Endothelial cell of umbilical vein (primary cell): Measurements from ENCODE around the gene CLNK. TPM values are rescaled to one million over a fixed set of nuclear protein-coding genes. Genes with fewer than 3 reads are reported as not detected.
"Not testable (repeated sequence)": the region's sequence is repeated elsewhere in the genome, so short reads cannot be mapped to it uniquely, and the experiment has no call there.

ENCODE experiments used
- BruUV-seq: library from RNA; stranded (reverse); fragments of 400-500 nt; replicated peaks from 2 replicates; lab custom pipeline; 2021; lab: Mats Ljungman, UMichigan
- CTCF ChIA-PET: fragments of 300-600, 350-600 bp; sonication (Branson Sonifier 250); formaldehyde crosslinking; loops from one replicate; lab custom pipeline; 2021; ENCODE audit warnings: antibody characterized with exemption, inconsistent platforms; lab: Charles Lee
- POLR2A ChIA-PET: fragments of 300-600, 350-600 bp; sonication (Branson Sonifier 250); formaldehyde crosslinking; loops from one replicate; lab custom pipeline; 2021; ENCODE audit warnings: antibody characterized with exemption, inconsistent platforms; lab: Charles Lee
- DNase-seq: peaks from one replicate; pipeline ENCODE4 v3.0.0-alpha.2; 2011; ENCODE audit warnings: low read depth, low spot score
- FAIRE-seq: peaks from 2 replicates; lab custom pipeline; 2011; peaks lifted over from hg19 to GRCh38; lab: Jason Lieb, UNC
- H2AFZ ChIP-seq: 2 replicates; pipeline ENCODE4 v1.6.0; 2012; ENCODE audit warnings: low read depth, low read length, control low read depth, inconsistent platforms
- H3K27ac ChIP-seq: 2 replicates; pipeline ENCODE4 v1.5.1; 2011; ENCODE audit warnings: low read depth, mild to moderate bottlenecking, control low read depth, low read length, moderate library complexity; ENCODE audit not compliant: insufficient read depth
- H3K27me3 ChIP-seq, 2 experiments: 2 replicates each; pipeline versions ENCODE4 v1.6.0 to v1.6.1; 2011; ENCODE audit warnings: low read length in 2 of 2, mixed read lengths in 1 of 2; ENCODE audit not compliant: control insufficient read depth in 2 of 2, insufficient read depth in 2 of 2
- H3K36me3 ChIP-seq, 2 experiments: 2 replicates in 1 of 2; 3 replicates in 1 of 2; pipeline ENCODE4 v1.5.1; 2011; ENCODE audit warnings: low read length in 2 of 2, mild to moderate bottlenecking in 1 of 2, moderate library complexity in 1 of 2; ENCODE audit not compliant: control insufficient read depth in 2 of 2, insufficient read depth in 2 of 2; ENCODE audit errors: extremely low read depth in 1 of 2
- H3K4me1 ChIP-seq: 3 replicates; pipeline ENCODE4 v1.5.1; 2011; ENCODE audit warnings: mild to moderate bottlenecking, low read length; ENCODE audit not compliant: control insufficient read depth, insufficient read depth; ENCODE audit errors: extremely low read depth
- H3K4me2 ChIP-seq: 2 replicates; pipeline ENCODE4 v1.6.1; 2011; ENCODE audit warnings: low read length, control low read depth, mixed read lengths; ENCODE audit not compliant: insufficient read depth
- H3K4me3 ChIP-seq, 3 experiments: fragments of 200-600 bp in 1 of 3; sonication (generic), shearing (Covaris generic) in 1 of 3; replicated peaks in 1 of 3; 2 replicates each; pipeline ENCODE4 v1.5.1; 2011 to 2016; ENCODE audit warnings: control low read depth in 3 of 3, low read length in 3 of 3, mild to moderate bottlenecking in 2 of 3, inconsistent platforms in 1 of 3, low read depth in 1 of 3, moderate library complexity in 1 of 3; ENCODE audit not compliant: insufficient read depth in 1 of 3
- H3K79me2 ChIP-seq: 2 replicates; pipeline ENCODE4 v1.6.0; 2012; ENCODE audit warnings: low read length, inconsistent platforms; ENCODE audit not compliant: control insufficient read depth, insufficient read depth
- H3K9ac ChIP-seq: replicated peaks from 2 replicates; pipeline ENCODE3; 2011; ENCODE audit warnings: low read length, control low read depth; ENCODE audit not compliant: insufficient read depth; ENCODE audit errors: extremely low read depth
- H3K9me1 ChIP-seq: replicated peaks from 3 replicates; pipeline ENCODE4 v1.6.0; 2011; ENCODE audit warnings: mild to moderate bottlenecking, low read length; ENCODE audit not compliant: control insufficient read depth, insufficient read depth; ENCODE audit errors: extremely low read depth
- H3K9me3 ChIP-seq: replicated peaks from 2 replicates; pipeline ENCODE4 v1.5.1; 2012; ENCODE audit warnings: low read length, inconsistent platforms; ENCODE audit not compliant: control insufficient read depth, insufficient read depth
- H4K20me1 ChIP-seq: replicated peaks from 2 replicates; pipeline ENCODE3; 2011; ENCODE audit warnings: mild to moderate bottlenecking, low read length; ENCODE audit not compliant: control insufficient read depth, insufficient read depth; ENCODE audit errors: extremely low read depth
- EZH2 ChIP-seq: IDR thresholded peaks from 2 replicates; pipeline ENCODE4 v1.6.1; 2012; ENCODE audit warnings: borderline replicate concordance, low read depth, mild to moderate bottlenecking, moderate library complexity, low read length, inconsistent platforms; ENCODE audit not compliant: severe bottlenecking
- FOS ChIP-seq: IDR thresholded peaks from 2 replicates; pipeline ENCODE4 v1.6.1; 2011; ENCODE audit warnings: mild to moderate bottlenecking, low read length, moderate library complexity, borderline replicate concordance; ENCODE audit not compliant: insufficient read depth
- JUN ChIP-seq: IDR thresholded peaks from 2 replicates; pipeline ENCODE4 v1.6.1; 2011; ENCODE audit warnings: borderline replicate concordance, low read depth; ENCODE audit not compliant: insufficient read length, insufficient read depth
- MYC ChIP-seq: IDR thresholded peaks from one replicate; pipeline ENCODE4 v1.6.1; 2011; ENCODE audit warnings: mild to moderate bottlenecking, low read depth, low read length
- POLR2AphosphoS5 ChIP-seq: IDR thresholded peaks from 2 replicates; pipeline ENCODE4 v1.6.1; 2012; ENCODE audit warnings: low read depth, mild to moderate bottlenecking, control low read depth, low read length, moderate library complexity; ENCODE audit not compliant: insufficient read depth
- dilution Hi-C: fragments of 300-500 bp; cut with MboI; formaldehyde crosslinking; loops from one replicate; pipeline ENCODE4 v1.15.0; 2019; ENCODE audit warnings: low sequenced_read_pairs; ENCODE audit not compliant: extremely low pct_ligation_motif_present
- intact Hi-C: fragments of 100-400 bp; cut with micrococcal nuclease; formaldehyde crosslinking; loops from one replicate; pipeline ENCODE4 v1.10.0; 2022
- polyA plus RNA-seq, 4 experiments: library from polyadenylated mRNA; depleted of rRNA in 3 of 4; stranded (reverse) in 3 of 4; unstranded in 1 of 4; fragments of >200 nt; gene quantifications; 2 replicates each; pipeline versions ENCODE4 v1.2.1 to v1.2.3, GENCODE V29; 2011 to 2012; ENCODE audit warnings: missing spikeins in 1 of 4
- total RNA-seq: library from RNA; stranded (reverse); gene quantifications from 2 replicates; pipeline ENCODE4 v1.2.3, GENCODE V29; 2021
- TF ChIP-seq, protein P1 (sequence below), 2 donors: IDR thresholded peaks; 1 replicate in 1 of 2; 2 replicates in 1 of 2; pipeline ENCODE4 v1.5.1; 2011; ENCODE audit warnings: low read length in 2 of 2, mild to moderate bottlenecking in 2 of 2, moderate library complexity in 2 of 2, control low read depth in 1 of 2, inconsistent platforms in 1 of 2, low read depth in 1 of 2; ENCODE audit not compliant: insufficient read depth in 1 of 2; ENCODE audit errors: extremely low read depth in 1 of 2

CLNK gene
- total and polyA plus RNA-seq, 2 donors (not counting 3 experiments of a cell fraction or from before 2014, with no cell fraction given): not detected

GRCh38 chr4:10576236-10576635, 108.3 kb downstream of the CLNK start:
- H3K4me1 ChIP-seq: no peaks in the 10 kb centered on the region
- ChIA-PET CTCF (interaction anchor here (2.7 kb wide), 1 partner anchor 848 kb away, joined by 9 read pairs; no protein-coding TSS in a partner anchor), POLR2A (no interaction called here)
- H3K27ac ChIP-seq: no peak overlapping the region
- peaks cover 3 to 10% of the 10 kb centered on the region in 2 experiments for H3K27me3 ChIP-seq
- no TSS peak for BruUV-seq
- H3K4me2 ChIP-seq: no peak overlapping the region
- DNase-seq: no peak
- no peak overlapping the region for H3K4me3 ChIP-seq
- no peak for FAIRE-seq
- H3K9ac ChIP-seq: no peak overlapping the region
- no peaks in the 10 kb centered on the region for H3K9me3 ChIP-seq
- TF ChIP-seq EZH2 (no peak), JUN (no peak)
- no peak overlapping the region for H2AFZ ChIP-seq
- dilution Hi-C loops (no loop called here), intact Hi-C loops (no loop called here)
- H4K20me1 ChIP-seq: no peaks in the 10 kb centered on the region
- no peaks in the 10 kb centered on the region for H3K79me2 ChIP-seq
- H3K36me3 ChIP-seq: no peaks in the 10 kb centered on the region
- H3K9me1 ChIP-seq: no peaks in the 10 kb centered on the region

DNA sequence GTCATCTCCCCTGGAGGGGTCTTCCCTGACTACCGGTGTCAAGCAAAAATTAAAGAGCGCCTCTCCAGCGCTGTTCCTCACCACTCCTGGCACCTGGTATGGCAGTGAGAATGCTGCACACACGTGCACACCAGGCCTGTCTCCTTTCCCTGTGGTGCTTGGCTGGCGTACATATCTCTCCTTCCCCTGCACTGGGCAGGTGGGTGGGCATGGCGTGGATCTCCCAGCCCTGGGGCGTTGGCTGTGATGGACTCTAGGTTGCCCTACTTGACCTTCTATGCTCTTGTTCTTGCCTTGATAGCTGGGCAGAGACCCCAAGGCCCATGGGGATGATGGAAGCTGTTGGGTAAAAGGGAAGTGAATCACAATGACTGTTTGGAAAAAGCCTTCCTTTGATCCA, 109.2 kb downstream of the CLNK start:
- no peak overlapping the region for H3K9ac ChIP-seq
- no peaks in the 10 kb centered on the region for H3K9me3 ChIP-seq
- BruUV-seq: no TSS peak
- ChIA-PET POLR2A (no interaction called here), CTCF (interaction anchor here (2.7 kb wide), 1 partner anchor 849 kb away, joined by 9 read pairs; no protein-coding TSS in a partner anchor)
- H4K20me1 ChIP-seq: no peaks in the 10 kb centered on the region
- no peaks in the 10 kb centered on the region for H3K36me3 ChIP-seq
- H3K27me3 ChIP-seq: peaks cover 3 to 10% of the 10 kb centered on the region in 2 experiments
- no peak for DNase-seq
- no peaks in the 10 kb centered on the region for H3K4me1 ChIP-seq
- FAIRE-seq: no peak
- H2AFZ ChIP-seq: no peak overlapping the region
- intact Hi-C loops: no loop called here
- H3K79me2 ChIP-seq: no peaks in the 10 kb centered on the region
- dilution Hi-C loops: no loop called here
- no peak overlapping the region for H3K4me2 ChIP-seq
- H3K9me1 ChIP-seq: no peaks in the 10 kb centered on the region
- no peak for TF ChIP-seq JUN
- TF ChIP-seq MYC: no peak
- TF ChIP-seq POLR2AphosphoS5: no peak
- TF ChIP-seq, protein P1, sequence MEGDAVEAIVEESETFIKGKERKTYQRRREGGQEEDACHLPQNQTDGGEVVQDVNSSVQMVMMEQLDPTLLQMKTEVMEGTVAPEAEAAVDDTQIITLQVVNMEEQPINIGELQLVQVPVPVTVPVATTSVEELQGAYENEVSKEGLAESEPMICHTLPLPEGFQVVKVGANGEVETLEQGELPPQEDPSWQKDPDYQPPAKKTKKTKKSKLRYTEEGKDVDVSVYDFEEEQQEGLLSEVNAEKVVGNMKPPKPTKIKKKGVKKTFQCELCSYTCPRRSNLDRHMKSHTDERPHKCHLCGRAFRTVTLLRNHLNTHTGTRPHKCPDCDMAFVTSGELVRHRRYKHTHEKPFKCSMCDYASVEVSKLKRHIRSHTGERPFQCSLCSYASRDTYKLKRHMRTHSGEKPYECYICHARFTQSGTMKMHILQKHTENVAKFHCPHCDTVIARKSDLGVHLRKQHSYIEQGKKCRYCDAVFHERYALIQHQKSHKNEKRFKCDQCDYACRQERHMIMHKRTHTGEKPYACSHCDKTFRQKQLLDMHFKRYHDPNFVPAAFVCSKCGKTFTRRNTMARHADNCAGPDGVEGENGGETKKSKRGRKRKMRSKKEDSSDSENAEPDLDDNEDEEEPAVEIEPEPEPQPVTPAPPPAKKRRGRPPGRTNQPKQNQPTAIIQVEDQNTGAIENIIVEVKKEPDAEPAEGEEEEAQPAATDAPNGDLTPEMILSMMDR (IDR thresholded peaks at IDR 0.05; ENCODE audit: extremely low read depth in 1 of 2, insufficient read depth in 1 of 2, low read depth in 1 of 2, low read length in 2 of 2): no peak
- TF ChIP-seq FOS: no peak
- no peak overlapping the region for H3K27ac ChIP-seq
- no peak overlapping the region for H3K4me3 ChIP-seq

DNA sequence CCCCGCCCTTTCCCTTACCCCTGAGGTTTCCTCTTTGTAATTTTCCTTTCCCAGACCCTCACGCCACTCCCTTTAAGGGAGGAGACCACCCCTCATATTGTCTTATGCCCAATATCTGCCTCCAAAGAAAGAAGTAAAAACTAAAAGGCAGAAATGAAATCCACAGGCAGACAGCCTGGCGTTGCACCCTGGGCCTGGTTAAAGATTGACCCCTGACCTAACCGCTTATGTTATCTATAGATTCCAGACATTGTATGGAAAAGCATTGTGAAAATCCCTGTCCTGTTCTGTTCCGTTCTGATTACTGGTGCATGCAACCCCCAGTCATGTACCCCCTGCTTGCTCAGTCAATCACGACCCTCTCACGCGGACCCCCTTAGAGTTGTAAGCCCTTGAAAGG, 110.0 kb downstream of the CLNK start:
- H3K9me3 ChIP-seq, dilution Hi-C loops, H3K4me3 ChIP-seq, H3K27ac ChIP-seq, H3K9ac ChIP-seq, intact Hi-C loops, BruUV-seq, H3K79me2 ChIP-seq, H3K9me1 ChIP-seq, H4K20me1 ChIP-seq, H3K36me3 ChIP-seq, FAIRE-seq, H3K4me2 ChIP-seq, H3K4me1 ChIP-seq, POLR2A ChIA-PET, H2AFZ ChIP-seq, DNase-seq: not testable (repeated sequence)
- H3K27me3 ChIP-seq: peaks cover 5 to 10% of the 10 kb centered on the region in 2 experiments
- CTCF ChIA-PET: interaction anchor here (0.6 kb wide), 1 partner anchor 320 kb away, joined by 3 read pairs; no protein-coding TSS in a partner anchor
